HG02981 (cell line): Measurements from ENCODE around the gene NEK7.
"Not testable (repeated sequence)": the region's sequence is repeated elsewhere in the genome, so short reads cannot be mapped to it uniquely, and the experiment has no call there.

ENCODE experiments used
- ATAC-seq: cut with Tn5 transposase; IDR thresholded peaks from one replicate; pipeline ENCODE4 v1.9.1; 2021; ENCODE audit warnings: mild to moderate bottlenecking, moderate library complexity; ENCODE audit not compliant: unreplicated experiment

The NEK7 gene

GRCh38 chr1:198168227-198168626, 11.4 kb downstream of the NEK7 start:
- peak; percentile 30 for ATAC-seq

- ATAC-seq = no peak
Observed at GRCh38 chr1:198169672-198170071, 12.9 kb downstream of the NEK7 start.

- ATAC-seq = no peak
Observed at GRCh38 chr1:198171667-198172540, 15.1 kb downstream of the NEK7 start.

GRCh38 chr1:198173832-198174231, 17.0 kb downstream of the NEK7 start:
- ATAC-seq = no peak

- ATAC-seq = peak; percentile 36
Observed at GRCh38 chr1:198174297-198174696, 17.5 kb downstream of the NEK7 start.

- peak; percentile 89 for ATAC-seq
Observed at GRCh38 chr1:198175423-198176170, 18.8 kb downstream of the NEK7 start.

- ATAC-seq = no peak
Observed at GRCh38 chr1:198176179-198176578, 19.4 kb downstream of the NEK7 start.

GRCh38 chr1:198177546-198177945, 20.7 kb downstream of the NEK7 start:
- no peak for ATAC-seq

- ATAC-seq = no peak
Observed at GRCh38 chr1:198178615-198179014, 21.8 kb downstream of the NEK7 start.

GRCh38 chr1:198179556-198179981, 22.8 kb downstream of the NEK7 start:
- peak; percentile 35 for ATAC-seq

GRCh38 chr1:198183605-198184004, 26.8 kb downstream of the NEK7 start:
- ATAC-seq = no peak

GRCh38 chr1:198184516-198184915, 27.7 kb downstream of the NEK7 start:
- ATAC-seq = no peak

- ATAC-seq = no peak
Observed at GRCh38 chr1:198185146-198185545, 28.3 kb downstream of the NEK7 start.

- ATAC-seq = peak; percentile 63
Observed at GRCh38 chr1:198185759-198186158, 29.0 kb downstream of the NEK7 start.

GRCh38 chr1:198186916-198187580, 30.2 kb downstream of the NEK7 start:
- no peak for ATAC-seq

- ATAC-seq = no peak
Observed at GRCh38 chr1:198187973-198188588, 31.3 kb downstream of the NEK7 start.

- no peak for ATAC-seq
Observed at GRCh38 chr1:198191117-198191516, 34.3 kb downstream of the NEK7 start.

GRCh38 chr1:198193871-198194270, 37.1 kb downstream of the NEK7 start:
- not testable (repeated sequence) for ATAC-seq

- no peak for ATAC-seq
Observed at GRCh38 chr1:198196630-198197029, 39.8 kb downstream of the NEK7 start.

- no peak for ATAC-seq
Observed at GRCh38 chr1:198197285-198197684, 40.5 kb downstream of the NEK7 start.

GRCh38 chr1:198199105-198199504, 42.3 kb downstream of the NEK7 start:
- peak; percentile 71 for ATAC-seq
